Coronary artery (tissue), 2 donors: ENCODE data around the gene ATXN1.

ENCODE experiments used
- DNase-seq: peaks from one replicate; pipeline ENCODE4 v3.0.0-alpha.2; 2017; ENCODE audit warnings: low spot score
- H3K27ac ChIP-seq, 2 donors: fragments of 200-600 bp; sonication (generic); one replicate each; pipeline ENCODE4 v1.5.1; 2016 to 2019
- H3K4me3 ChIP-seq: fragments of 200-600 bp; sonication (generic); 2 replicates; pipeline ENCODE4 v1.5.1; 2016; ENCODE audit warnings: mild to moderate bottlenecking, moderate library complexity
- TF ChIP-seq, protein P1 (sequence below): fragments of 200-600 bp; sonication (generic); IDR thresholded peaks from one replicate; pipeline ENCODE4 v1.5.1; 2019; ENCODE audit warnings: antibody characterized with exemption

ATXN1 gene

GRCh38 chr6:16511723-16512489, 249.4 kb downstream of the ATXN1 start:
- TF ChIP-seq, protein P1, sequence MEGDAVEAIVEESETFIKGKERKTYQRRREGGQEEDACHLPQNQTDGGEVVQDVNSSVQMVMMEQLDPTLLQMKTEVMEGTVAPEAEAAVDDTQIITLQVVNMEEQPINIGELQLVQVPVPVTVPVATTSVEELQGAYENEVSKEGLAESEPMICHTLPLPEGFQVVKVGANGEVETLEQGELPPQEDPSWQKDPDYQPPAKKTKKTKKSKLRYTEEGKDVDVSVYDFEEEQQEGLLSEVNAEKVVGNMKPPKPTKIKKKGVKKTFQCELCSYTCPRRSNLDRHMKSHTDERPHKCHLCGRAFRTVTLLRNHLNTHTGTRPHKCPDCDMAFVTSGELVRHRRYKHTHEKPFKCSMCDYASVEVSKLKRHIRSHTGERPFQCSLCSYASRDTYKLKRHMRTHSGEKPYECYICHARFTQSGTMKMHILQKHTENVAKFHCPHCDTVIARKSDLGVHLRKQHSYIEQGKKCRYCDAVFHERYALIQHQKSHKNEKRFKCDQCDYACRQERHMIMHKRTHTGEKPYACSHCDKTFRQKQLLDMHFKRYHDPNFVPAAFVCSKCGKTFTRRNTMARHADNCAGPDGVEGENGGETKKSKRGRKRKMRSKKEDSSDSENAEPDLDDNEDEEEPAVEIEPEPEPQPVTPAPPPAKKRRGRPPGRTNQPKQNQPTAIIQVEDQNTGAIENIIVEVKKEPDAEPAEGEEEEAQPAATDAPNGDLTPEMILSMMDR, result no peak
- Histone ChIP-seq H3K4me3 (no peak overlapping the region), H3K27ac (peak overlapping the region in 1 of 2 donors; percentile 20)
- no peak for DNase-seq

DNA sequence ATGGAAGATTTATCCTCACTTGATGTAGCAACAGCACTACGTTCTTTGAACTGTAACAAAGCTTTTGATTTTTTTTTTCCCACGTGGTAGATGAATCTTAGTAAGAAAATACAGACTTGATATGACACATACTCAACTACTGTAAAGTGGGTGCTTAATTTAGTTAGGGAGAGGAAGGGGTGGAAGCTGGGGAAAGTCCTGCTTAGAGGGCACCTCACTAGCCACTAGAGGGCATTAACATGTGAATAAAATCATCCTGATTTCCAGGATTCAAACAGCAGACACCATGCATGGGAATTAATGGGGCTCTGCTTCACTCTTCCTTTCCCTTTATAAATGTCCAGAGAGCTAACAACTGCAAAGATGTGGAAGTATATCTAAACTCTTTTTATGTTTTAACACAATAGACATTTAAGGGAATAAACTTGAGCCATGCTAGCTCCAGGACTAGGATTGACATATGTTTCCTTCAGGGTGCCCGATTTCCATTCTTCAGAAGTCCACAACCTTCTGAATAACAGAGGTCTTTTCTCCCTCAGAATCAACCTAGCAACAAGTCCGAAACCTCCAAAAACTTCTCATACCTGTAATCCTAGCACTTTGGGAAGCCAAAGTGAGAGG, 250.1 kb downstream of the ATXN1 start:
- DNase-seq, result no peak
- H3K27ac ChIP-seq, result peak overlapping the region in 1 of 2 donors; percentile 20
- TF ChIP-seq, protein P1, result peak; percentile 45
- no peak overlapping the region for H3K4me3 ChIP-seq

GRCh38 chr6:16510245-16510644, 251.0 kb downstream of the ATXN1 start:
- Histone ChIP-seq H3K4me3 (no peak overlapping the region), H3K27ac (no peak overlapping the region)
- TF ChIP-seq, protein P1, result no peak
- DNase-seq, result no peak

DNA sequence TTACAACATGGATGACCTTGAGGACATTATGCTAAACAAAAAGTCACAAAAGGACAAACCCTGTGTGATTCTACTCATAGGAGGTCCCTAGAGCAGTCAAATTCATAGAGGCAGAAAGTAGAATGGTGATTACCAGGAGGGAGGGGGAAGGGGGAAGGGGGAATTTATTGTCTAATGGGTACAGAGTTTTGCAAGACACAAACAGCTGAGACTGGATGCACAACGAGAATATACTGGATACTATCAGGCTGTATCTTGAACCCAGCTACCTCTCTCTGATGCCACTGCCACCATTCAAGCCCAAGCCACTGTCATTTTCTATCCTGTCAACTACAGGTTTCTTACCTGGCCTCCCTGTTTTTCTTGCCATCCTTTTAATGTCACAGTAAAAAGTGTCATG, 252.3 kb downstream of the ATXN1 start:
- Histone ChIP-seq H3K4me3 (no peak overlapping the region), H3K27ac (no peak overlapping the region)
- TF ChIP-seq, protein P1, result no peak
- no peak for DNase-seq

DNA sequence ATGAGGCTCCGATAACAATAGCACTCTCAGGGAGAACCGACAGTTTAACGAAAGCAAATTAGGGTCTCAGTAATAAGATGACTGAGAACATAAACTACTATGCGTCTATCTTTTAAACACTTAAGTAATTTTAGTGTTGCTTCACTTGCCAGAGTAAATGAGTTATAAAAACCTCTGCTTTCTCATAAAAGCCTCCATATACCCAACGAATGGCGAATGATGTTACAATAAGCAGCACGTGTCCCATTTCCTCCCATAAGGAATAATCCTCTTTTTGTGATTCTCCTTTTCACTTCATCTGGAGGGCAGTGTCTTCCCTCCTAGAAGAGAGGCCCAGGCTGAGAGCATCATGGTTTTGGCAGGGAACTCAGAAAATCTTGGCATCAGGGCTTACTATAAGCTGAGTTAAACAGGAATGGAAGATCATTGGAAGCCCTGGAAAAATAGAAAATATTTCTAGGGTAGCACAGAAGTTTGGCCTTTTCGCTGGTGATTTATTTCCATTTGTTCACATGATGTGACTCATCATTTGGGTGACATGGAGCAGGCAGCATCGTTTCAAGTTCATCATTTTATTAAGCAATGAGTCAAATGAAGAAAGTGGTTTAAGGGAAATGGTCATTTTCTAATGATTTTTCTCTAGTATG, 255.4 kb downstream of the ATXN1 start:
- no peak for DNase-seq
- Histone ChIP-seq H3K27ac (peak overlapping the region; percentile 34 to 74), H3K4me3 (peak overlapping the region; percentile 21)
- TF ChIP-seq, protein P1, result no peak

DNA sequence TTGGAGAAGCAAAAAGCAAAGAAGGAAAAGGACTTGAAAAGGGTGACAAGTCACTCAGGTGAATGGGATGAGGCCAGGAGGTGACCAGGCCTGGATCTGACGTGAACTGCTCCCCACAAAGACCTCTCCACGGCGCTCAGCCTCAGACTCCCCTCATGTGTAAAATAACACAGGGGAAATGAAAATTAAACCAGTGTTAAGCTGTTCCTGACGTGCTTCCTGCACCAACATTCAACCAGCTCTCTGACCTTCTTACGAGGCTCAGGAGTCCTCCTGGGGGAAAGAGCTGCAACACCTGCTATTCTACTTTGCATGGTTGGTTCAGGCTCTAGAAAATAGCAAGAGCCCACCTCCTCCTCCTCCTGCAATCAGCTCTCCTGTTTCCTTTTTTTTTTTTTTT, 256.7 kb downstream of the ATXN1 start:
- H3K27ac ChIP-seq, result peak overlapping the region; percentile 34 to 74
- H3K4me3 ChIP-seq, result no peak overlapping the region
- no peak for DNase-seq
- TF ChIP-seq, protein P1, result no peak
